ENCODE measurements around the gene HS1BP3. TPM values are rescaled to one million over a fixed set of nuclear protein-coding genes. Genes with fewer than 3 reads are reported as not detected.
A peak's percentile ranks its signal among the peaks of the same experiment; 100 is the strongest.

HS1BP3 gene
- total RNA-seq, 1 donor from 2014 or later, result 19.6 TPM

DNA sequence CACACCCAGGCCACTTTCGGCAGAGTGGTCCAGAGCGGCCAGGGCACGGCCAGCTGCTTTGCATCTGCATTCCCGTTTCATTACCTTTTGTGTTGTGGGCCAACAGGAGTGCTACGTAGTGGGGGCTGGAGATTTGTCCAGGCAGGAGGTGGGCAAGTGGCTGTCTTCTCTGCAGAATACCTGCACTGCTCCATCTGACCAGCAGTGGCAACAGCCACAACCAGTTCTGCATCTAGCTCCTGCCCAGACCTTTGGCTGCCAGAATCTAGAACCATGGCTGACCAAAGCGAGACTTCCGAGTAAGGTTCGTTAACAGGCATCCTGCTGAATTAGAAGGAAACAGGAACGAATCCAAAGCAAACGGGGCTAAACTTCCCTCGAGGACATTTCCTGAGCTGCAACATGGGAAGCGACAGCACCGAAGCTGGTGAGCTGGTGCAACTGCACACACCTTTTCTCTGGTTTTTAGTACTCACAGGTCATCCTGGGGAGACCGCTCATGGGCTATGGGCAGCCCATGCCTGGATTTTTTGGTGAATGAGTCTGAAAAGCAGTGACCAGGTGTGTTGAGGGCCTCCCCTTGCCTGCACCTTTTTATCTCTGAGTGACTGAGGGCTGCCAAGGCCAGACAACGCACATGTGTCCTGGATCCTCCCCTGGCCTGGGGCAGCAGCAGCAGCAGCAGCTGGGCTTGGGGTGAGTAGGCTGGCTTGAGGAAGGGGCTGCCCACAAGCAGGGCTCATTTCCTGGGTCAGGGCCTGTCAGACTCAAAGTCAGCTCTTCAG, 26.6 kb upstream of the HS1BP3 start:
- no peak for DNase-seq (ENCODE audit: low read depth, low spot score)
- H3K9me3 Mint-ChIP-seq, result no peaks in the 10 kb centered on the region

DNA sequence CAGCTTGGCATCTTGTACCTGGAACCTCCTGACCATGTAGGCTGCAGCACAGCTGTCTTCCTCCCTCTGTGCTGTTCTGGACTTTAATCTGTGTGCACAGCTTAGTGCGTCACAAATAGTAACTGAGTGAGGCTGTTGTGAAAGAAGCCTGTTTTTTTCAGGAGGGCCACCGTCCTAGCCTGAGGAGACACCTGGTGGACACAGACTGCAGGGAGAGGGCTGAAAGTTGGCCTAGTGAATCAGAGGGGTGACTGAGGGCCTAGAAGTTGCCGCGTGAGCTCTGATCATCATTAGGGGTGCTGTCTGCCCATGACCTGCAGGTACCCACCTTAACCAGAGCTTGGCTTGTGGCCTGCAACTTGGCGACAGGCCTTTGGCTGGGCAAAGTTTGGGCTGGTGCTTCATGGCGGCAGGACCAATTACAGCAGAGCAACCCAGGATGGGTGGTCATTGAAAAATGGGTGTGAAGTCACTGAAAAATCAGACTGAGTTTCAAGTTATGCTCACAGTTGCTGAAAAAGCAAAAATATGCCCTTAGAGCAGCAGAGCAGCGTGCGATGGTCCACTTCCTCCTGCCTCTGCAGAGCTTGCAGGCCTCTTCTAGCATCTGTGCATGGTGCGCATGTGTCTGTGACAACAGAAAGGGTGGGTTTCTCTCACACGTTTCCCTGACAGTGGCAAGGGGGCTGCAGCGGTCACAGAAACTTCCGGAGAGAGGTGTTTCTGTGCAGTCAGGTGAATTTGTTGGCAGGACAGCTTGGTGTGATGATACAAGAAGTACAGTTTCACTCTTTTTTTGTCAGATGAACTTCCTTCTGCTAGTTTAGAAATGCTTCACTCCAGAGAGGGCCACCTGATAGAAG, 25.7 kb upstream of the HS1BP3 start:
- DNase-seq (ENCODE audit: low read depth, low spot score), result no peak
- Mint-ChIP-seq H3K4me3 (no peak overlapping the region), H3K27me3 (ENCODE audit: low read depth) (peaks cover 51% of the 10 kb centered on the region), H3K4me1 (peaks cover 9% of the 10 kb centered on the region), H3K36me3 (ENCODE audit: low read depth) (peaks cover 2% of the 10 kb centered on the region), H3K9me3 (no peaks in the 10 kb centered on the region), H3K27ac (ENCODE audit: unreplicated experiment) (no peak overlapping the region)
- TF ChIP-seq, protein P1, sequence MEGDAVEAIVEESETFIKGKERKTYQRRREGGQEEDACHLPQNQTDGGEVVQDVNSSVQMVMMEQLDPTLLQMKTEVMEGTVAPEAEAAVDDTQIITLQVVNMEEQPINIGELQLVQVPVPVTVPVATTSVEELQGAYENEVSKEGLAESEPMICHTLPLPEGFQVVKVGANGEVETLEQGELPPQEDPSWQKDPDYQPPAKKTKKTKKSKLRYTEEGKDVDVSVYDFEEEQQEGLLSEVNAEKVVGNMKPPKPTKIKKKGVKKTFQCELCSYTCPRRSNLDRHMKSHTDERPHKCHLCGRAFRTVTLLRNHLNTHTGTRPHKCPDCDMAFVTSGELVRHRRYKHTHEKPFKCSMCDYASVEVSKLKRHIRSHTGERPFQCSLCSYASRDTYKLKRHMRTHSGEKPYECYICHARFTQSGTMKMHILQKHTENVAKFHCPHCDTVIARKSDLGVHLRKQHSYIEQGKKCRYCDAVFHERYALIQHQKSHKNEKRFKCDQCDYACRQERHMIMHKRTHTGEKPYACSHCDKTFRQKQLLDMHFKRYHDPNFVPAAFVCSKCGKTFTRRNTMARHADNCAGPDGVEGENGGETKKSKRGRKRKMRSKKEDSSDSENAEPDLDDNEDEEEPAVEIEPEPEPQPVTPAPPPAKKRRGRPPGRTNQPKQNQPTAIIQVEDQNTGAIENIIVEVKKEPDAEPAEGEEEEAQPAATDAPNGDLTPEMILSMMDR (conservative IDR thresholded peaks at IDR 0.05), result no peak

More for the DNA sequence above, 26.6 kb upstream of the HS1BP3 start:
- peak overlapping the region; percentile 57 for H3K27ac Mint-ChIP-seq (ENCODE audit: unreplicated experiment)
- H3K36me3 Mint-ChIP-seq (ENCODE audit: low read depth), result peaks cover 7% of the 10 kb centered on the region
- no peak overlapping the region for H3K4me3 Mint-ChIP-seq
- peaks cover 3% of the 10 kb centered on the region for H3K4me1 Mint-ChIP-seq
- TF ChIP-seq, protein P1 (conservative IDR thresholded peaks at IDR 0.05), result peak; percentile 21
- peaks cover 42% of the 10 kb centered on the region for H3K27me3 Mint-ChIP-seq (ENCODE audit: low read depth)

DNA sequence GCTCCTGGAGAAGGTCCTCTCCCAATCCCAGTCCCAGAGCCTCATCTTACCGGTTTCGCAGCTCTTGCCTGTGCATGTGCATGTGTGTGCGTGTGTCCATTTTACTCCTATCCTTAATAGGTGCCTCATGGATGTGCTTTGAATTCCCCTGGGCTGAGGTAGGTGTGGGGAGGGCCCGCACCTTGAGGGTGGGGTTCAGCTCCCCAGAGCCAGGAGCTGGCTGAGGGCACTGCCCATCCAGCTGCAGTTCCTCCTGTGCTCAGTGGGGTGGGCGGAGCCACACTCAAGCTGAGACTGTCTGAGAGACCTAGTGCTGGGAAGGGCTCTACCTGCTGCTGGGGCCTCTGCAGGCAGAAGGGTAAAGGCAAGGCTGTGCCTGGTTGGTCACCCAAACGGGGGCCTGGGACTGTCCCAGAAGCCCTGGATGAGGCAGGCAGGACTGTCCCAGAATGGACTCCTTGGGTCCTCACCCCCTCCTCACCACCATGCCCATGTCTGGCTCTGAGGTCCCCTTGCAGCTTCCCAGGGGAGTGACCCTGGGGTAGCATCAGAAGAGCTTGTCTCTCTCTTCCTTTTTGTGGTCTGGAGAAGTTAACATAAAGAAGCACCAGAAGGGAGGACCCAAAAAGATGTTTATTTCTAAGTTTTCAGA, 24.9 kb upstream of the HS1BP3 start:
- Mint-ChIP-seq H3K4me3 (no peak overlapping the region), H3K9me3 (no peaks in the 10 kb centered on the region), H3K4me1 (peaks cover 9% of the 10 kb centered on the region), H3K27ac (ENCODE audit: unreplicated experiment) (no peak overlapping the region), H3K36me3 (ENCODE audit: low read depth) (peaks cover 2% of the 10 kb centered on the region), H3K27me3 (ENCODE audit: low read depth) (peaks cover 58% of the 10 kb centered on the region)
- no peak for DNase-seq (ENCODE audit: low read depth, low spot score)
- TF ChIP-seq, protein P1 (conservative IDR thresholded peaks at IDR 0.05), result no peak

DNA sequence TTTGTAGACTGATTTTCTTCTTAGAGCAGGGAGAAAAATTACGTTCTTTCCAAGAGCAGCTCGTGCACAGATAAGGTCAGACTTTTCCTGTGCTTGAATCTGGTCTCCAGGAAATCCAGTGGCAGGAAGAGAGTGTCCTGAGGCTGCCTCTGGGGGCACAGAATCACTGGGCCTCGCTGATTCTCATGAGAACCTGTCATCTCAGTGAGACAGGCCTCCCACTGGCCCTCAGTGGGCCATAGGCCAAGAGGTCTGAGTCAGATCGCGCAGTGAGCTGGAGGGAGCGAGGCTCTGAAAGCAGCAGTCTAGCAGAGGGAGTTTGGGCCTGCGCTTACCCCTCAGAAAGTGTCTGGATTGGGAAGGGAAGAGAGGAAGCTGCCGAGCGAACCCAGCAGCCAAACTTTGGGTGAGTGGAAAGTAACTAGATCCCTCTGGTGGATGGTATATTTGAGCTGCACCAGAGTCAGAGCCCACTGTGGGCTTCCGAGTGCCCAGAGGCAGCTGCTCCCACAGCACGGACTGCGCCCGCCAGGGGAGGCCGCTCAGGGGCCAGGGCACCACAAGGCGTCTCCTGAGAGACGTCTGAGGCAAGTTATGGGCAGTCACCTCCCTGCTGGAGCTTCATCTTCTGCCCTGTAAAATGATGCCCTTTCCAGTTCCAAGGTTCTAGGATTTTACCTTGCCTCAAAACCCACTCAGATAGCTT, 24.2 kb upstream of the HS1BP3 start:
- TF ChIP-seq, protein P1 (conservative IDR thresholded peaks at IDR 0.05), result no peak
- Mint-ChIP-seq H3K4me3 (no peak overlapping the region), H3K27ac (ENCODE audit: unreplicated experiment) (no peak overlapping the region), H3K36me3 (ENCODE audit: low read depth) (no peaks in the 10 kb centered on the region), H3K27me3 (ENCODE audit: low read depth) (peaks cover 65% of the 10 kb centered on the region), H3K4me1 (peaks cover 9% of the 10 kb centered on the region), H3K9me3 (no peaks in the 10 kb centered on the region)
- DNase-seq (ENCODE audit: low read depth, low spot score), result no peak

Data from neural crest cell (in vitro differentiated cells).